Measurements from ENCODE around the gene DNAJB14.
A peak's percentile ranks its signal among the peaks of the same experiment; 100 is the strongest.

The DNAJB14 gene

GRCh38 chr4:99853190-99853589 is 93.2 kb downstream of the DNAJB14 start:
- peak; percentile 64 for ATAC-seq

DNA sequence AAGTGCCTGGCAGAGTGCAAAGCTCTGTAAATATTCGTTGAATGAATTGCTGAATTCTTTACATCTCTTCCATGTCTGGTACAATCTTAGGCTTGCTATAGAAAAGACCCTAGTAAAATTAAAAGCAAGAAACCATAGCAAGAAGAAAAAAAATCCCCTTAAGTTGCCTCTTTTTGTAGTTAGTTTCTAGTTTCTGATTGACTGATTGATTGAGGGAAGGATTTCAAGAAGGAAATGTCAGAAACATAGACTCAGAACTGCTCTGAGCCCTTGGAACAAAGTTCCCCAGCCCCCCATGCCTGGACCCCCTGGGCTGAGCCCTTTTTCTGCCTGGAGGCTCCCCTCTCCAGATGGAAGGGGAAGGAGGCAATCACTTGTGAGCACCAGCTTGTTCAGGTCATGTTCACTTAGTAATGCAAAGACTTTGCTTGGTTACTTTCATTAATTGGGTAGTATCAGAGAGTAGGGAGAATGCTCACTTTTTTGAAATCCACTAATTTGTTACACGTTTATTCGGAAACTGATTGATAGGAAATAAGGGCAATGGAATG is 94.1 kb downstream of the DNAJB14 start:
- no peak for ATAC-seq
- TF ChIP-seq CSRNP3 (CRISPR knock-in tag; IDR thresholded peaks at IDR 0.05), result no peak
- TF ChIP-seq ZFP30 (CRISPR knock-in tag; IDR thresholded peaks at IDR 0.05), result no peak
- TF ChIP-seq PPARA (CRISPR knock-in tag; IDR thresholded peaks at IDR 0.05; ENCODE audit: borderline replicate concordance), result no peak
- TF ChIP-seq, protein P1, sequence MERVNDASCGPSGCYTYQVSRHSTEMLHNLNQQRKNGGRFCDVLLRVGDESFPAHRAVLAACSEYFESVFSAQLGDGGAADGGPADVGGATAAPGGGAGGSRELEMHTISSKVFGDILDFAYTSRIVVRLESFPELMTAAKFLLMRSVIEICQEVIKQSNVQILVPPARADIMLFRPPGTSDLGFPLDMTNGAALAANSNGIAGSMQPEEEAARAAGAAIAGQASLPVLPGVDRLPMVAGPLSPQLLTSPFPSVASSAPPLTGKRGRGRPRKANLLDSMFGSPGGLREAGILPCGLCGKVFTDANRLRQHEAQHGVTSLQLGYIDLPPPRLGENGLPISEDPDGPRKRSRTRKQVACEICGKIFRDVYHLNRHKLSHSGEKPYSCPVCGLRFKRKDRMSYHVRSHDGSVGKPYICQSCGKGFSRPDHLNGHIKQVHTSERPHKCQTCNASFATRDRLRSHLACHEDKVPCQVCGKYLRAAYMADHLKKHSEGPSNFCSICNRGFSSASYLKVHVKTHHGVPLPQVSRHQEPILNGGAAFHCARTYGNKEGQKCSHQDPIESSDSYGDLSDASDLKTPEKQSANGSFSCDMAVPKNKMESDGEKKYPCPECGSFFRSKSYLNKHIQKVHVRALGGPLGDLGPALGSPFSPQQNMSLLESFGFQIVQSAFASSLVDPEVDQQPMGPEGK (CRISPR knock-in tag; IDR thresholded peaks at IDR 0.05; ENCODE audit: borderline replicate concordance), result no peak
- TF ChIP-seq CSDC2 (CRISPR knock-in tag; IDR thresholded peaks at IDR 0.05), result no peak
- TF ChIP-seq TOX (CRISPR knock-in tag; IDR thresholded peaks at IDR 0.05; ENCODE audit: borderline replicate concordance), result no peak
- TF ChIP-seq OSR1 (CRISPR knock-in tag; IDR thresholded peaks at IDR 0.05), result no peak
- no peak for TF ChIP-seq ZNF565 (CRISPR knock-in tag; conservative IDR thresholded peaks at IDR 0.05; ENCODE audit: low read depth)
- TF ChIP-seq GLIS3 (CRISPR knock-in tag; IDR thresholded peaks at IDR 0.05), result no peak
- no peak for TF ChIP-seq ARNTL (CRISPR knock-in tag; IDR thresholded peaks at IDR 0.05; ENCODE audit: borderline replicate concordance, low read depth)
- TF ChIP-seq, protein P2, sequence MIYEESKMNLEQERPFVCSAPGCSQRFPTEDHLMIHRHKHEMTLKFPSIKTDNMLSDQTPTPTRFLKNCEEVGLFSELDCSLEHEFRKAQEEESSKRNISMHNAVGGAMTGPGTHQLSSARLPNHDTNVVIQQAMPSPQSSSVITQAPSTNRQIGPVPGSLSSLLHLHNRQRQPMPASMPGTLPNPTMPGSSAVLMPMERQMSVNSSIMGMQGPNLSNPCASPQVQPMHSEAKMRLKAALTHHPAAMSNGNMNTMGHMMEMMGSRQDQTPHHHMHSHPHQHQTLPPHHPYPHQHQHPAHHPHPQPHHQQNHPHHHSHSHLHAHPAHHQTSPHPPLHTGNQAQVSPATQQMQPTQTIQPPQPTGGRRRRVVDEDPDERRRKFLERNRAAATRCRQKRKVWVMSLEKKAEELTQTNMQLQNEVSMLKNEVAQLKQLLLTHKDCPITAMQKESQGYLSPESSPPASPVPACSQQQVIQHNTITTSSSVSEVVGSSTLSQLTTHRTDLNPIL (CRISPR knock-in tag; IDR thresholded peaks at IDR 0.05; ENCODE audit: low read depth), result no peak
- no peak for TF ChIP-seq ZFP3 (CRISPR knock-in tag; IDR thresholded peaks at IDR 0.05)
- no peak for TF ChIP-seq ZC3H10 (CRISPR knock-in tag; IDR thresholded peaks at IDR 0.05)
- no peak for TF ChIP-seq TCF4 (CRISPR knock-in tag; IDR thresholded peaks at IDR 0.05; ENCODE audit: borderline replicate concordance)

More at GRCh38 chr4:99853190-99853589, 93.2 kb downstream of the DNAJB14 start:
- TF ChIP-seq, protein P2 (CRISPR knock-in tag; IDR thresholded peaks at IDR 0.05; ENCODE audit: low read depth), result no peak
- TF ChIP-seq ZNF8 (CRISPR knock-in tag; IDR thresholded peaks at IDR 0.05), result no peak
- TF ChIP-seq ZFP30 (CRISPR knock-in tag; IDR thresholded peaks at IDR 0.05), result no peak
- TF ChIP-seq, protein P3, sequence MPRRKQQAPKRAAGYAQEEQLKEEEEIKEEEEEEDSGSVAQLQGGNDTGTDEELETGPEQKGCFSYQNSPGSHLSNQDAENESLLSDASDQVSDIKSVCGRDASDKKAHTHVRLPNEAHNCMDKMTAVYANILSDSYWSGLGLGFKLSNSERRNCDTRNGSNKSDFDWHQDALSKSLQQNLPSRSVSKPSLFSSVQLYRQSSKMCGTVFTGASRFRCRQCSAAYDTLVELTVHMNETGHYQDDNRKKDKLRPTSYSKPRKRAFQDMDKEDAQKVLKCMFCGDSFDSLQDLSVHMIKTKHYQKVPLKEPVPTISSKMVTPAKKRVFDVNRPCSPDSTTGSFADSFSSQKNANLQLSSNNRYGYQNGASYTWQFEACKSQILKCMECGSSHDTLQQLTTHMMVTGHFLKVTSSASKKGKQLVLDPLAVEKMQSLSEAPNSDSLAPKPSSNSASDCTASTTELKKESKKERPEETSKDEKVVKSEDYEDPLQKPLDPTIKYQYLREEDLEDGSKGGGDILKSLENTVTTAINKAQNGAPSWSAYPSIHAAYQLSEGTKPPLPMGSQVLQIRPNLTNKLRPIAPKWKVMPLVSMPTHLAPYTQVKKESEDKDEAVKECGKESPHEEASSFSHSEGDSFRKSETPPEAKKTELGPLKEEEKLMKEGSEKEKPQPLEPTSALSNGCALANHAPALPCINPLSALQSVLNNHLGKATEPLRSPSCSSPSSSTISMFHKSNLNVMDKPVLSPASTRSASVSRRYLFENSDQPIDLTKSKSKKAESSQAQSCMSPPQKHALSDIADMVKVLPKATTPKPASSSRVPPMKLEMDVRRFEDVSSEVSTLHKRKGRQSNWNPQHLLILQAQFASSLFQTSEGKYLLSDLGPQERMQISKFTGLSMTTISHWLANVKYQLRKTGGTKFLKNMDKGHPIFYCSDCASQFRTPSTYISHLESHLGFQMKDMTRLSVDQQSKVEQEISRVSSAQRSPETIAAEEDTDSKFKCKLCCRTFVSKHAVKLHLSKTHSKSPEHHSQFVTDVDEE (CRISPR knock-in tag; IDR thresholded peaks at IDR 0.05), result no peak
- no peak for TF ChIP-seq ARNTL (CRISPR knock-in tag; IDR thresholded peaks at IDR 0.05; ENCODE audit: borderline replicate concordance, low read depth)

- no peak for ATAC-seq
- TF ChIP-seq, protein P3 (CRISPR knock-in tag; IDR thresholded peaks at IDR 0.05), result no peak
- TF ChIP-seq, protein P4, sequence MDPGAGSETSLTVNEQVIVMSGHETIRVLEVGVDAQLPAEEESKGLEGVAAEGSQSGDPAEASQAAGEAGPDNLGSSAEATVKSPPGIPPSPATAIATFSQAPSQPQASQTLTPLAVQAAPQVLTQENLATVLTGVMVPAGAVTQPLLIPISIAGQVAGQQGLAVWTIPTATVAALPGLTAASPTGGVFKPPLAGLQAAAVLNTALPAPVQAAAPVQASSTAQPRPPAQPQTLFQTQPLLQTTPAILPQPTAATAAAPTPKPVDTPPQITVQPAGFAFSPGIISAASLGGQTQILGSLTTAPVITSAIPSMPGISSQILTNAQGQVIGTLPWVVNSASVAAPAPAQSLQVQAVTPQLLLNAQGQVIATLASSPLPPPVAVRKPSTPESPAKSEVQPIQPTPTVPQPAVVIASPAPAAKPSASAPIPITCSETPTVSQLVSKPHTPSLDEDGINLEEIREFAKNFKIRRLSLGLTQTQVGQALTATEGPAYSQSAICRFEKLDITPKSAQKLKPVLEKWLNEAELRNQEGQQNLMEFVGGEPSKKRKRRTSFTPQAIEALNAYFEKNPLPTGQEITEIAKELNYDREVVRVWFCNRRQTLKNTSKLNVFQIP (CRISPR knock-in tag; IDR thresholded peaks at IDR 0.05; ENCODE audit: borderline replicate concordance, low read depth), result no peak
- TF ChIP-seq ZNF565 (CRISPR knock-in tag; conservative IDR thresholded peaks at IDR 0.05; ENCODE audit: low read depth) (no peak), ZC3H10 (CRISPR knock-in tag; IDR thresholded peaks at IDR 0.05) (no peak), CSRNP3 (CRISPR knock-in tag; IDR thresholded peaks at IDR 0.05) (no peak), TCF4 (CRISPR knock-in tag; IDR thresholded peaks at IDR 0.05; ENCODE audit: borderline replicate concordance) (no peak)
- TF ChIP-seq, protein P1 (CRISPR knock-in tag; IDR thresholded peaks at IDR 0.05; ENCODE audit: borderline replicate concordance), result no peak
Observed at GRCh38 chr4:99848591-99849001, 97.8 kb downstream of the DNAJB14 start.
